Posterior vena cava (tissue), 2 donors: Measurements from ENCODE around the gene AMH. TPM values are rescaled to one million over a fixed set of nuclear protein-coding genes. Genes with fewer than 3 reads are reported as not detected.

Experiments
- DNase-seq: peaks from one replicate; pipeline ENCODE4 v3.0.0-alpha.2; 2020; ENCODE audit warnings: low spot score
- intact Hi-C, 2 donors: fragments of 100-400 bp; cut with DNase I; formaldehyde crosslinking; loops; one replicate each; pipeline versions ENCODE4 v1.14.1 to v1.14.2; 2022 to 2023
- microRNA-seq, 2 donors: library from miRNA; unstranded; fragments of <30 nt; microRNA quantifications; one replicate each; pipeline ENCODE4 v1.2.0, GENCODE V29; 2020 to 2021; ENCODE audit warnings: borderline microRNAs expressed in 2 of 2
- total RNA-seq, 2 donors: library from RNA; stranded (reverse); fragmentation: NEBNext Ultra II Directional; extraction: Animal tissue kit (Norgen Biotek cat#: 25700); gene quantifications; one replicate each; pipeline ENCODE4 v1.2.1, GENCODE V29; 2021
- donor health status: DM: yes; HTN: yes; CAD: no.
- donor health status: DM: yes; HTN: yes; CAD: no.

The AMH gene
- total RNA-seq, 2 donors from 2014 or later = 0.46 to 1.1 TPM

DNA sequence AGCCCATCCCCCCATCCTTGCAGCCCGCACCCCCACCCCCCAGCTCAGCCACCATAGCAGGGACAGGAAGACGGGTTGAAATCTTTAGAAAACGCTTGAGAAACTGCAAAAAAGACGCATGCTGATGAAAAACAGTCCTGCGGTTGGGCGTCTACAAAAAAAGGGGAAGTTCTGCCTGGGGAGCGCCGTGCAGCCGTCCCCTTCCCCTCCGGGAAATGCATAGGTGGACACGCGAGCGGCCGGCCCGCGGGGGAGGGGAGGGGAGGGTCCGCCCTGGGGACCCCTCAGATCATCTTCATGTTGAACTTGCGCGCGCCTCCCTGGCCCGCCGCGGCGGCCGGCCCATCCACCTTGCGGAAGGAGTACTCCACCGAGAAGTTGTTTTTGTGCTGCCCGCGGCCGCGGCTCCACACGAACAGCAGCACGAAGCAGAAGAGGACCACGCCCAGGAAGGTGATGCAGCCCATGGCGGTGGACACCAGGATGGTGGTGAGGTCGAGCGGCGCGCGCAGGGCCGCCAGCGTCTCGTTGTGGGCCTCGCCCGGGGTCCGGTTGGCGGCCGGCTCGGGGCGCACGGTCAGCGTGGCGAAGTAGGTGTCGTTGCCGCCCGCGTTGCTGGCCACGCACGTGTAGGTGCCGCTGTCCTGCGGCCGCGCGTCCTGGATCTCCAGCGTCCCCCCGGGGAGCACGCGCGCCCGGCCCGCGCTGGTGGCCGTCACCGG is 40.8 kb downstream of the AMH start:
- intact Hi-C loops = no loop called here
- peak; percentile 88 for DNase-seq

DNA sequence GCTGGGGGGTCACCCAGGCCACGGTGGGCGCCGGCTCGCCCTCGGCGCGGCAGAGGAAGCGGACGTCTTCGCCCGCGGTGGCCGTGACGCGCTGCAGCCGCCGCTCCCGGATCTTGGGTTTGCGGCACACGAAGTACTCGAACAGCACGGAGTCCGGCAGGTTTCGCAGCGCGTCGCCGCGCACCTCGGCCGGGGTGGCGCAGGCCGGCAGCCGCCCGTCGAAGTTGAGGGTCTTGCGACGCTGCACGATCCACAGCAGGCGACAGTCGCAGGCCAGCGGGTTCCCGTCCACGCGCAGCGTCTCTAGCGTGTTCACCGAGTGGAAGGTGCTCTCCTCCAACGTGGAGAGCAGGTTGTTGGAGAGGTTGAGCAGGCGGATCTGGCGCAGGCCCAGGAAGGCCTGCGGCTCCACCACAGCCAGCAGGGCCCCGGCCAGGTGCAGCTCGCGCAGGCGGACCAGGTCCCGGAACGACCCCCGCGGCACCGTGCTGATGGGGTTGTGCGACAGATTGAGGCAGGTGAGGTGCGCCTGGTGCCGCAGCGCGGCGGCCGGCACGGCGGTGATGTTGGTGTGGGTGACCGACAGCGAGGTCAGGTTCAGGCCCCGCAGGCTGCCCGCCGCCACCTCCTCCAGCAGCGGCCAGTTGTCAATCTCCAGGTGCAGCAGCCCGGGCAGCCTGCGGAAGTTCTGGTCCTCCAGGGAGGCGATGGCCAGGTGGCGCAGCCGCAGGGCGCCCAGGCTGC is 41.5 kb downstream of the AMH start:
- DNase-seq = no peak
- intact Hi-C loops = no loop called here

DNA sequence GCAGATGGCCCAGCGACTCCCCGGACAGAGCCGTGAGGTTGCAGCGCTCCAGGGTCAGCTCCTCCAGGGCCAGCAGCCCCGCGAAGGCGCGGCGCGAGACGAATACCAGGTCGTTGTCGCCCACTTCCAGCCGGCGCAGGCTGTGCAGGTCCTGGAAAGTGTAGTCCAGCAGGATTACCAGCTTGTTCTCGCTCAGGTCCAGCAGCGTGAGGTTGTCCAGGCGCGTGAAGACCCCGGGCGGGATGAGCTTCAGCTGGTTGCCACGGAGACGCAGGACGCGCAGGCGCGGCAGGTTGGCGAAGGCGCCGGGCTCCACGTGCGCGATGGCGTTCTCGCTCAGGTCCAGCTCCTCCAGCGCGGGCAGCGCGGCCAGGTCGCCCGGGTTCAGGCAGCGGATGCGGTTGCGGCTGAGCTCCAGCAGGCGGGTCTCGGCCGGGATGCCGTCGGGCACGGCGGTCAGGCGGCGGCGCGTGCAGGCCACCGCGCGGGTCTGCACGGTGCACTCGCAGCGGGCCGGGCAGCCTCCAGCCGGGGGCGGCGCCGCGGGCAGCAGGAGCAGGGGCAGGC is 42.1 kb downstream of the AMH start:
- intact Hi-C loops = no loop called here

DNA sequence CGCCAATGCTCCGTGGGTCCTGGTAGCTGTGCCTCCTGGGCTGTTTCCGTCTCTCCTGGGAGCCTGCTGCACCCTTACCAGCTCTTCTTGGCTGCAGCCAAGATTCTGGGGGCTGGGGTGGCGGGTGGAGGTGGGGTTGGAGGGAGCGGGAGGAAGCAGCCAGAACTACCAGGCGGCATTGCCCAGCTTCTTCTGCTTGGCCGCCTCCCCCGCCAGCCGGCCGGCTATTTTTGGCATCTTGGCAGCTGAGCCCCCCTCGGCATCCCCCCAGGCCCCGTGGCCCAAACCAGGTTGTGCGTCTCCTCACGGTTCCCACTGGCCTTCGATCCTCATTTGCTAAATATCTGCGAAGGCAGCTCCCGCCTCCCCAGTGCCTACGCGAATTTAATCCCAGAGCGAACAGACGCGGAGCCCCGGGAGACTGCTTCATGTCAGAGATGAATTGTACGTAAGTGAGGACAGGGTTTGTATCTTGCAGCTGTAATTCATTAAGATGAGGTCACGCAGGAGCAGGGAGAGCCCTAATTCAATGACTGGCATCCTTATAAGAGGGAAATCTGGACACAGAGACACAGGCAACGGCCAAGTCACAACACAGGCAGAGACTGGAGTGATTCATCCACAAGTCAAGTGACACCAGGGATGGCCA is 45.7 kb downstream of the AMH start:
- peak; percentile 78 for DNase-seq
- intact Hi-C loops = no loop called here

More for the DNA sequence above, 42.1 kb downstream of the AMH start:
- DNase-seq = no peak

DNA sequence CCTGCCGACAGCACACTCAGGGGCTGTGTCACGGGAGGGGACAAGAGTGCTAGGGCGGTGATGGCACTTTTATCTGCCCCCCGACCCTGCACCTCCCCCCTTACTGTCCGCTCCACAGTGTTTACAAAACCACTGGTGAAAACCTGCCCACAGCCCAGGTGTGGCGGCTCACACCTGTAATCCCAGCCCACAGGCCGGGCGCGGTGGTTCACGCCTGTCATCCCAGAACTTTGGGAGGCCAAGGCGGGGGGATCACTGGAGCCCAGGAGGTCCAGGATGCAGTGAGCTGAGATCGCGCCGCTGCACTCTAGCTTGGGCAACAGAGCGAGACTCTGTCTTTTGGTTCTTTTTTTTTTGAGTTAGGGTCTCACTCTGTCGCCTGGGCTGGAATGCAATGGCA is 47.0 kb downstream of the AMH start:
- intact Hi-C loops = no loop called here
- DNase-seq = no peak

DNA sequence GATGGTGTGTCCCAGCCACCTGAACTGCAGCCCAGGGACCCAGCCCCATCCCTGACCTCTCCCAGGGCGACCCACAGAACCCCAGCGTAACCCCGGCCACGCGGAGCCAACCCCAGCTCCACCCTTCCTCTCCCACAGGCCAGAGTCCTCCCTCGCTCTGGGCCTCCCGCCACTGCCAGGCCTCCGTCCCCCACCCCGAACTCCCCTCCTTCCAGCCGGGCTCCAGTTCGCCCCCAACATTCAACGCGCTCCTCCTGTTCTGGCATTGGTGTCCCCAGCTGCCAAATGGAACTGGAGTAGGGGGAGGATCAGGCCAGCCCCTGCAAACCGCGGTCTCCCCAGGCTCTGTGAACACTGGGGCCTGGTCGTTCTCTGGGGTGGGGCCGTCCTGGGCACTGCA is 51.4 kb downstream of the AMH start:
- no peak for DNase-seq

More for the DNA sequence above, 51.4 kb downstream of the AMH start:
- intact Hi-C loops = no loop called here

Small RNA genes within 50 kb of the gene (microRNA-seq; reads per million reads assigned to microRNA genes)
- gene MIR1227 (1.6 reads per million in 2 donors), gene MIR4321 (0 reads per million in 2 donors)

Other genes starting within 250 kb of the AMH start
- gene BTBD2, start 233.6 kb upstream of the AMH start, total RNA-seq = 10 to 100 TPM; 44.6 to 52.1 TPM
- gene MKNK2, start 198.1 kb upstream of the AMH start, total RNA-seq = 100 to 1,000 TPM in 1 of 2 donors, 10 to 100 TPM in 1; 99.6 to 126 TPM
- 10 to 100 TPM; 55.8 to 57.1 TPM for gene MOB3A, start 153.0 kb upstream of the AMH start, total RNA-seq
- gene IZUMO4, start 152.4 kb upstream of the AMH start, total RNA-seq = 1 to 10 TPM in 1 of 2 donors, under 1 TPM in 1; 0.90 to 2.4 TPM
- gene AP3D1, start 97.8 kb upstream of the AMH start, total RNA-seq = 10 to 100 TPM; 73.9 to 93.3 TPM
- 10 to 100 TPM; 14.7 to 23.3 TPM for gene DOT1L, start 85.4 kb upstream of the AMH start, total RNA-seq
- gene PLEKHJ1, start 13.0 kb upstream of the AMH start, total RNA-seq = 10 to 100 TPM; 24.3 to 27.6 TPM
- gene SF3A2, start 12.5 kb upstream of the AMH start, total RNA-seq = 10 to 100 TPM; 35.0 to 36.6 TPM
- not detected for gene JSRP1, start 7.1 kb downstream of the AMH start, total RNA-seq
- 1 to 10 TPM in 1 of 2 donors, under 1 TPM in 1; 0.90 to 2.0 TPM for gene PEAK3, start 32.9 kb downstream of the AMH start, total RNA-seq
- under 1 TPM in 1 of 2 donors, not detected in 1; 0.10 TPM for gene LINGO3, start 58.8 kb downstream of the AMH start, total RNA-seq
- 10 to 100 TPM; 46.2 to 50.5 TPM for gene LSM7, start 79.3 kb downstream of the AMH start, total RNA-seq
- 10 to 100 TPM; 20.7 to 36.9 TPM for gene SPPL2B, start 79.4 kb downstream of the AMH start, total RNA-seq
- not detected for gene TMPRSS9, start 110.9 kb downstream of the AMH start, total RNA-seq
- gene TIMM13, start 178.3 kb downstream of the AMH start, total RNA-seq = 10 to 100 TPM; 32.8 to 37.2 TPM
- 10 to 100 TPM; 14.4 to 17.9 TPM for gene LMNB2, start 207.6 kb downstream of the AMH start, total RNA-seq
- gene GADD45B, start 226.8 kb downstream of the AMH start, total RNA-seq = 100 to 1,000 TPM; 120 to 160 TPM